Activated T-helper 1 cell treated with anti-CD3 and anti-CD28 coated beads, Interleukin-2, amount 50 U/mL, for 16 hours (primary cell): ENCODE data around the gene NAT9.

Experiments
- DNase-seq, 2 donors: peaks; one replicate each; pipeline ENCODE4 v3.0.0-alpha.2; 2020; ENCODE audit warnings: low read depth in 1 of 2, low spot score in 1 of 2

Gene NAT9

GRCh38 chr17:74806334-74806733 is 30.2 kb upstream of the NAT9 start:
- no peak for DNase-seq

- DNase-seq, result no peak
Measured at GRCh38 chr17:74805591-74805991, 29.4 kb upstream of the NAT9 start.

GRCh38 chr17:74804683-74805082 is 28.5 kb upstream of the NAT9 start:
- no peak for DNase-seq

GRCh38 chr17:74803971-74804370 is 27.8 kb upstream of the NAT9 start:
- DNase-seq, result no peak

GRCh38 chr17:74803388-74803930 is 27.3 kb upstream of the NAT9 start:
- DNase-seq, result no peak

GRCh38 chr17:74801896-74802295 is 25.8 kb upstream of the NAT9 start:
- DNase-seq, result no peak

- no peak for DNase-seq
Measured at GRCh38 chr17:74800531-74800930, 24.4 kb upstream of the NAT9 start.

- no peak for DNase-seq
Measured at GRCh38 chr17:74799097-74799496, 23.0 kb upstream of the NAT9 start.

GRCh38 chr17:74798239-74798707 is 22.1 kb upstream of the NAT9 start:
- DNase-seq, result no peak

- no peak for DNase-seq
Measured at GRCh38 chr17:74797824-74798223, 21.7 kb upstream of the NAT9 start.

GRCh38 chr17:74796866-74797265 is 20.7 kb upstream of the NAT9 start:
- DNase-seq, result no peak

- DNase-seq, result no peak
Measured at GRCh38 chr17:74796211-74796610, 20.1 kb upstream of the NAT9 start.

GRCh38 chr17:74795327-74796020 is 19.3 kb upstream of the NAT9 start:
- DNase-seq, result no peak

GRCh38 chr17:74792586-74793105 is 16.5 kb upstream of the NAT9 start:
- no peak for DNase-seq

- DNase-seq, result no peak
Measured at GRCh38 chr17:74790161-74791058, 14.3 kb upstream of the NAT9 start.

GRCh38 chr17:74786431-74787055 is 10.4 kb upstream of the NAT9 start:
- DNase-seq, result no peak

- no peak for DNase-seq
Measured at GRCh38 chr17:74785981-74786360, 9.8 kb upstream of the NAT9 start.

- no peak for DNase-seq
Measured at GRCh38 chr17:74785096-74785980, 9.2 kb upstream of the NAT9 start.

- DNase-seq, result no peak
Measured at GRCh38 chr17:74784125-74784810, 8.1 kb upstream of the NAT9 start.

GRCh38 chr17:74782571-74782970 is 6.4 kb upstream of the NAT9 start:
- no peak for DNase-seq
